Measurements from ENCODE around the gene XG. TPM values are rescaled to one million over a fixed set of nuclear protein-coding genes. Genes with fewer than 3 reads are reported as not detected.
"Not testable (repeated sequence)": the region's sequence is repeated elsewhere in the genome, so short reads cannot be mapped to it uniquely, and the experiment has no call there.

XG gene, protein sequence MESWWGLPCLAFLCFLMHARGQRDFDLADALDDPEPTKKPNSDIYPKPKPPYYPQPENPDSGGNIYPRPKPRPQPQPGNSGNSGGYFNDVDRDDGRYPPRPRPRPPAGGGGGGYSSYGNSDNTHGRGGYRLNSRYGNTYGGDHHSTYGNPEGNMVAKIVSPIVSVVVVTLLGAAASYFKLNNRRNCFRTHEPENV
- not detected for polyA plus RNA-seq (2013, experiment 1 of 4)
- polyA plus RNA-seq (2013, experiment 2 of 4): not detected
- not detected for polyA plus RNA-seq (2013, experiment 3 of 4)
- not detected for polyA plus RNA-seq (2013, experiment 4 of 4)

GRCh38 chrX:2751874-2752300 lies at the start of gene XG:
TSS of gene XG (plus strand) at chrX:2752040. CDS start at chrX:2752275, 235 bp downstream.
- 94% methylated on average over 11 of the region's 11 CpGs for WGBS, 2 experiments
- H3K9me3 ChIP-seq (ENCODE audit: control insufficient read depth, low read length); H3K27ac ChIP-seq (ENCODE audit: insufficient read depth, low read depth, low read length, poor library complexity, severe bottlenecking); H3K4me1 ChIP-seq (ENCODE audit: control insufficient read depth, insufficient read depth, low read length); H3K4me3 ChIP-seq (ENCODE audit: insufficient read depth, low read depth, low read length); H3K36me3 ChIP-seq (ENCODE audit: control insufficient read depth, insufficient read depth, low read length); H3K27me3 ChIP-seq (ENCODE audit: control insufficient read depth, insufficient read depth, low read length, poor library complexity, severe bottlenecking): not testable (repeated sequence)

GRCh38 chrX:2703991-2704369 lies 47.9 kb upstream of the XG start:
- Histone ChIP-seq H3K27me3 (ENCODE audit: control insufficient read depth, insufficient read depth, low read length, poor library complexity, severe bottlenecking) (no peaks in the 10 kb centered on the region), H3K4me3 (ENCODE audit: insufficient read depth, low read depth, low read length) (no peak overlapping the region), H3K36me3 (ENCODE audit: control insufficient read depth, insufficient read depth, low read length) (no peaks in the 10 kb centered on the region), H3K4me1 (ENCODE audit: control insufficient read depth, insufficient read depth, low read length) (peaks cover 21% of the 10 kb centered on the region), H3K27ac (ENCODE audit: insufficient read depth, low read depth, low read length, poor library complexity, severe bottlenecking) (no peak overlapping the region), H3K9me3 (ENCODE audit: control insufficient read depth, low read length) (no peaks in the 10 kb centered on the region)
- 82 to 84% methylated on average over 14 of the region's 14 CpGs for WGBS, 2 experiments

GRCh38 chrX:2705046-2705832 lies 46.6 kb upstream of the XG start:
- Histone ChIP-seq H3K27me3 (ENCODE audit: control insufficient read depth, insufficient read depth, low read length, poor library complexity, severe bottlenecking) (no peaks in the 10 kb centered on the region), H3K27ac (ENCODE audit: insufficient read depth, low read depth, low read length, poor library complexity, severe bottlenecking) (peak overlapping the region; percentile 79), H3K4me3 (ENCODE audit: insufficient read depth, low read depth, low read length) (no peak overlapping the region), H3K9me3 (ENCODE audit: control insufficient read depth, low read length) (no peaks in the 10 kb centered on the region), H3K4me1 (ENCODE audit: control insufficient read depth, insufficient read depth, low read length) (peaks cover 30% of the 10 kb centered on the region), H3K36me3 (ENCODE audit: control insufficient read depth, insufficient read depth, low read length) (no peaks in the 10 kb centered on the region)
- 83 to 85% methylated on average over 18 of the region's 18 CpGs for WGBS, 2 experiments

DNA sequence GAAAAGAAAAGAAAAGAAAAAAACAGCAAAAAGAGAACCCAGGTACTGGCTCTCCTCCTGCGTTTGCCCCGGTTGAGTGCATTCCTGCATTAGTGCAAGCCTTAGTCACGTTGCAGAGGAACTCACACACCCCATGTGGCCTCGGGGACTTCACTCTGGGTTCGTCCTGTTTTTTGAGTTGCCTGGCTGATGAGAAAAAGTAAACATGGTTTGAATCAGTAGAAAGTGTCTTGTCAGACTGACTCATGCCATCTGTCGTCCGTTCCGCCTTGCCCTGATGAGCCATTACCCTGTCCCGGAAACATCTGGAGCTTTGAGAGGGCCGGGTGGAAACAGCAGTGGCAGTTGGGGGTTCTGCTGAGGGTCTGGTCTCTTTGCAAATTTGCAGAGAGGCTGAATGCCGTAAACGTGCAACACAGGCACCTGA lies 44.5 kb upstream of the XG start:
- no peak overlapping the region for H3K4me3 ChIP-seq (ENCODE audit: insufficient read depth, low read depth, low read length)
- 47 to 49% methylated on average over 12 of the region's 12 CpGs for WGBS, 2 experiments
- H3K27ac ChIP-seq (ENCODE audit: insufficient read depth, low read depth, low read length, poor library complexity, severe bottlenecking): no peak overlapping the region
- peaks cover 33% of the 10 kb centered on the region for H3K4me1 ChIP-seq (ENCODE audit: control insufficient read depth, insufficient read depth, low read length)
- H3K36me3 ChIP-seq (ENCODE audit: control insufficient read depth, insufficient read depth, low read length): no peaks in the 10 kb centered on the region
- H3K27me3 ChIP-seq (ENCODE audit: control insufficient read depth, insufficient read depth, low read length, poor library complexity, severe bottlenecking): no peaks in the 10 kb centered on the region
- no peaks in the 10 kb centered on the region for H3K9me3 ChIP-seq (ENCODE audit: control insufficient read depth, low read length)

DNA sequence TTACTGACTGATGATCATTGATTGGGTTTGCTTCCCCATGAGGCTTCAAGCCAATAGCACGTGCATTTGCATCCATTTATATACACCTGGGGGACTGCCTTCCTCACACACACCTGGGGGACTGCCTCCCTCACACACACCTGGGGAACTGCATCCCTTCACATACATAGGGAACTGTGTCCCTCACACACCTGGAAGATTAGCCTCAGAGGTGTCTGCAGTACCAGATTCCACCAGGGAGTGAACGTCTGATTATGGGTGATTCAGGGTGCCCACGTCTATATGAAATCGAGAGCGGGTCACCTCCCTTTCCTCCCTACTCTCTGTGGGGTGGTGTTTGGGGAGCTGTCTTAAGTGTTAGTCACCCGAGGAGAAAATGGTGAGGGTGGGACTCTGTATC lies 43.8 kb upstream of the XG start:
- Histone ChIP-seq H3K4me3 (ENCODE audit: insufficient read depth, low read depth, low read length) (no peak overlapping the region), H3K9me3 (ENCODE audit: control insufficient read depth, low read length) (no peaks in the 10 kb centered on the region), H3K27ac (ENCODE audit: insufficient read depth, low read depth, low read length, poor library complexity, severe bottlenecking) (no peak overlapping the region), H3K36me3 (ENCODE audit: control insufficient read depth, insufficient read depth, low read length) (no peaks in the 10 kb centered on the region), H3K27me3 (ENCODE audit: control insufficient read depth, insufficient read depth, low read length, poor library complexity, severe bottlenecking) (no peaks in the 10 kb centered on the region), H3K4me1 (ENCODE audit: control insufficient read depth, insufficient read depth, low read length) (peaks cover 33% of the 10 kb centered on the region)
- WGBS, 2 experiments: 88 to 92% methylated on average over 6 of the region's 6 CpGs

GRCh38 chrX:2708592-2709188 lies 43.1 kb upstream of the XG start:
- H3K4me1 ChIP-seq (ENCODE audit: control insufficient read depth, insufficient read depth, low read length): peaks cover 33% of the 10 kb centered on the region
- no peaks in the 10 kb centered on the region for H3K36me3 ChIP-seq (ENCODE audit: control insufficient read depth, insufficient read depth, low read length)
- H3K4me3 ChIP-seq (ENCODE audit: insufficient read depth, low read depth, low read length): no peak overlapping the region
- no peaks in the 10 kb centered on the region for H3K27me3 ChIP-seq (ENCODE audit: control insufficient read depth, insufficient read depth, low read length, poor library complexity, severe bottlenecking)
- no peaks in the 10 kb centered on the region for H3K9me3 ChIP-seq (ENCODE audit: control insufficient read depth, low read length)
- H3K27ac ChIP-seq (ENCODE audit: insufficient read depth, low read depth, low read length, poor library complexity, severe bottlenecking): no peak overlapping the region
- 93 to 94% methylated on average over 10 of the region's 10 CpGs for WGBS, 2 experiments

GRCh38 chrX:2709556-2709955 lies 42.3 kb upstream of the XG start:
- Histone ChIP-seq H3K27me3 (ENCODE audit: control insufficient read depth, insufficient read depth, low read length, poor library complexity, severe bottlenecking) (no peaks in the 10 kb centered on the region), H3K36me3 (ENCODE audit: control insufficient read depth, insufficient read depth, low read length) (no peaks in the 10 kb centered on the region), H3K4me1 (ENCODE audit: control insufficient read depth, insufficient read depth, low read length) (peaks cover 33% of the 10 kb centered on the region), H3K27ac (ENCODE audit: insufficient read depth, low read depth, low read length, poor library complexity, severe bottlenecking) (no peak overlapping the region), H3K9me3 (ENCODE audit: control insufficient read depth, low read length) (no peaks in the 10 kb centered on the region), H3K4me3 (ENCODE audit: insufficient read depth, low read depth, low read length) (no peak overlapping the region)
- WGBS, 2 experiments: 92 to 93% methylated on average over 9 of the region's 9 CpGs

GRCh38 chrX:2710041-2710840 lies 41.6 kb upstream of the XG start:
- Histone ChIP-seq H3K27me3 (ENCODE audit: control insufficient read depth, insufficient read depth, low read length, poor library complexity, severe bottlenecking) (no peaks in the 10 kb centered on the region), H3K27ac (ENCODE audit: insufficient read depth, low read depth, low read length, poor library complexity, severe bottlenecking) (no peak overlapping the region), H3K4me1 (ENCODE audit: control insufficient read depth, insufficient read depth, low read length) (peaks cover 29% of the 10 kb centered on the region), H3K9me3 (ENCODE audit: control insufficient read depth, low read length) (no peaks in the 10 kb centered on the region), H3K36me3 (ENCODE audit: control insufficient read depth, insufficient read depth, low read length) (no peaks in the 10 kb centered on the region), H3K4me3 (ENCODE audit: insufficient read depth, low read depth, low read length) (no peak overlapping the region)
- WGBS, 2 experiments: 68 to 71% methylated on average over 13 to 15 of the region's 15 CpGs

DNA sequence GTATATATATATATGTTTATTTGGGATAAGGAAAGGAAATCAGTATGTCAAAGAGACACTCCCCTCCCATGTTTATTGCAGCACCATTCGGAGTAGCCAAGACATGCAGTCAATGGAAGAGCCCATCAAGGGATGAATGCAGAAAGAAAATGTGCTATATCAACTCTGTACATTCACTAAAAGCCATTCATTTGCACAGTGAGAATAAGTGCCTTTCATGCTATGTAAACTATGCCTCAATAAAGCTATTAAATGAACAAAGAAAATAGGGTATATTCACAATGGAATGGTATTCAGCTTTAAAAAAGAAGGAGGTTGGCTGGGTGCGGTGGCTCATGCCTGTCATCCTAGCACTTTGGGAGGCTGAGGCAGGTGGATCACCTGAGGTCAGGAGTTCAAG lies 40.4 kb upstream of the XG start:
- Histone ChIP-seq H3K36me3 (ENCODE audit: control insufficient read depth, insufficient read depth, low read length) (no peaks in the 10 kb centered on the region), H3K27me3 (ENCODE audit: control insufficient read depth, insufficient read depth, low read length, poor library complexity, severe bottlenecking) (no peaks in the 10 kb centered on the region), H3K9me3 (ENCODE audit: control insufficient read depth, low read length) (no peaks in the 10 kb centered on the region), H3K27ac (ENCODE audit: insufficient read depth, low read depth, low read length, poor library complexity, severe bottlenecking) (no peak overlapping the region), H3K4me1 (ENCODE audit: control insufficient read depth, insufficient read depth, low read length) (peaks cover 23% of the 10 kb centered on the region), H3K4me3 (ENCODE audit: insufficient read depth, low read depth, low read length) (no peak overlapping the region)
- 91 to 98% methylated on average over 2 of the region's 2 CpGs for WGBS, 2 experiments
